Measurements from ENCODE around the gene DHPS.
"Not testable (repeated sequence)": the region's sequence is repeated elsewhere in the genome, so short reads cannot be mapped to it uniquely, and the experiment has no call there.

The DHPS gene

DNA sequence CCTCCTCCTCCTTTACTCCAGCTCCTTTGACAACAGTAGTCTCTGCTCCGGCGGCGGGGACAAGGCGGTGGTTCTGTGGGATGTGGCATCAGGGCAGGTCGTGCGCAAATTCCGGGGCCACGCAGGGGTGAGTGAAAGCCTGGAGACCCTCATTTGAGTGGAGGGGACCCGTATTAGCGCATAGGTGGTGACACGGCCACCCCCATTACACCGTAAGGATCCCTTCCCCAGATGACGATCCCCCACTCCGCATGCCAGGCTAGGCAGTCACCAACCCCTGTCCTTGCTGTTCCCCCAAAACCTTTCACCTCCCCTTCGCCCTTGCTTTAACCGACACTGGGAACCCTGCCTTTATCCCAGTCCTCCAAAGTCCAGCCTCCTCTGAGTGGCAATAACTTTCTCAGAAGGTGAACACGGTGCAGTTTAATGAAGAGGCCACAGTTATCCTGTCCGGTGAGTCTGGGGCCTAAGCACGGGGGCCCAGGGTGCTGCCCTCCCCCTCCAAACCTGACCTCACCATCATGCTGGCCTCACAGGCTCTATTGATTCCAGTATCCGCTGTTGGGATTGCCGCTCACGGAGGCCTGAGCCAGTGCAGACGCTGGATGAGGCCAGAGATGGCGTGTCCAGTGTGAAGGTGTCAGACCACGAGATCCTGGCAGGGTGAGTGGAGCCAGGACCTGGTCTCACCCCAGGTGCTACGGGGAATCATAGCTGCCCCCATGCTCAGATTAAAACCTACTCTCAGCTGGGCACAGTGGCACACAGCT, 11.3 kb downstream of the DHPS start:
- no peak for DNase-seq

DNA sequence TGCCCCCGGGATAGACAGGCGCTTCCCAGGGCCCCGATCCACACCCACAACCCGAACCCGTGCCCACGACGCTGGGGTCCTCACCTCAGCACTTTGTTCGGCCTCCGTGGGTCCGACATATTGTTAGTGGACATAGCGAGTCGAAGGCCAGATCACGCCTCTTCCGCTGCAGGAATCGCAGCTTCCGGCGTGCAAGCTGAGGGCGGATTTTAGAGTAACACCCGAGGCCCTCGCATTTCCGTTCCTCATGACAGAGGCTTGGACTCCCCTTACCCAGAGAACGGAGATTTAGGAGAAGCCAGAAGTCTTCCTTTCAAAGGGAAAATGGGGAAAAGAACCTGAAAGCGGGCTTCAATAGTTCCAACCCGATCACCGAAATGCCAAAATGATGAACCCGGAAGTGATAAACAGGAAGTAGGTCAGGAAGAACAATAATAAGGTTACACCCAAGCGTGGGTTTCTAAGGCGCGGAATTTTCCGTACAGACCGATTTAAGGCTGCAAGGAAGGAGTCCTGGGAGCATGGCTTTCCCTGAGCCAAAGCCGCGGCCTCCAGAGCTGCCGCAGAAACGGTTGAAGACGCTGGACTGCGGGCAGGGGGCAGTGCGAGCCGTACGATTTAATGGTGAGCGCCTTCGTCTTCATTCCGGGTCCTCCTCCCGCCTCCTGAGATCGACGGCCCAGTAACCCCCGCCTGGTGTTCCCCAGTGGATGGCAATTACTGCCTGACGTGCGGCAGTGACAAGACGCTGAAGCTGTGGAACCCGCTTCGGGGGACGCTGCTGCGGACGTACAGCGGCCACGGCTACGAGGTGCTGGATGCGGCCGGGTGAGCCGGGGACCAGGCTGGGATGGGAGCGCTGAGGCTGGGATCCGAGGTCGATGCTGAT, 12.2 kb downstream of the DHPS start:
- DNase-seq: peak; percentile 83

DNA sequence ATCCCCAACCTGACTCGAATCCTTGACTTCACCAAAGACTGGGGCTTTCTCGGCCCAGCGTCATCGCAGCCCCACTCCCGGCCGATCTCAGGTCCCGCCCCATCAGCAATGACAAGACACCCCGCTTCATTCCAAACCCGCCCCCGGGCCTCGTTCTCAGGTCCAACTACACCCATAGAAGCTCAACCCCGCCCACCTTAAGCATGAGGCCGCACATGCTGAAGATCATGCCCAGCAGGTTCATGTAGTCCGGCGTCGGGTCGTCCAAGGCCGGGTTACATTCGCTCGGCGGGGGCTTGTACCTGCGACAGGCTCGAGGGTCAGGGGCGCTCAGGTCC, 12.8 kb downstream of the DHPS start:
- DNase-seq: peak; percentile 85

DNA sequence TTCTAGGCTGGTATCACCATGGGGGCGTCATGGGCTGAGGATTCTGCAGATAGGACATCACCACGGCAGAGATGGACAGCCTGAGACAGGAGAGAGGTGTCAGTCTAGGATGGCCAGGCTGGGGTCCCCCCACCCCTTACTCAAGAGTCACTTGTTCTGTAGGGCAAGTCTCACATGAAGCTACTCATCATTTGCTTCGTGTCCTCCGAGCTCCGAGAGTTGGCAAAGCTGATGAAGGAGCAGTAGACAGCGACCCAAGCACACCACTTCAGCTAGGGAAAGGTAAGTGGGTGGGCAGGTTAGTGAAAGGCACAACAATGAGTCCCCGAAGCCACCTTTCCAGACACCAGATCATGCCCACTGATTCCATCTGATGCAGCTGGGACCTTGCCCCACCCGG, 13.3 kb downstream of the DHPS start:
- no peak for DNase-seq

DNA sequence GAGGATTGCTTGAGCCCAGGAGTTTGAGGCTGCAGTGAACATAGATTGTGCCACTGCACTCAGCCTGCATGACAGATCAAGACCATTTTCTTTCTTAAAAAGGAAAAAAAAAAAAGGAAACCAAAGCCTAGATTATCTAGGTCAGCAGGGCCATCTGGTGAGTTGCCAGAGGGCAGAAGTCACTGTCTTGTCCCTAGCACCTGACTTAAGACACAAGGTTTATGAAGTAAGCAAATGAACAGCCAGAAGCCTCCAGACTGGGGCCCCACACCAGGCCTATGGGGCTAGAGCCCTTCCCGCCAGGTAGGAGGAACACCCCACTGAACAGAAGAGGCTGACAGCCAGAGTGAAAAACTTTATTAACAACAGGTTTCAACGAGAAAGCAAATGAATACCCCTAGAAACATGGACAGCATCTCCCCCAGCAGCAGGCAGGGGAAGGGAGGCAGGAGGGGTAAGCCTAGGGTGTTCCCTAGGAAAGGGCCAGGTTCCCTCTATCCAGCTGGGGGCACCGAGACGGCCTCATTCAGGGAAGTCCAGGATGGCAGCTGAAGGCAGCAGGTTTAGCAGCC, 13.9 kb downstream of the DHPS start:
- DNase-seq: no peak

DNA sequence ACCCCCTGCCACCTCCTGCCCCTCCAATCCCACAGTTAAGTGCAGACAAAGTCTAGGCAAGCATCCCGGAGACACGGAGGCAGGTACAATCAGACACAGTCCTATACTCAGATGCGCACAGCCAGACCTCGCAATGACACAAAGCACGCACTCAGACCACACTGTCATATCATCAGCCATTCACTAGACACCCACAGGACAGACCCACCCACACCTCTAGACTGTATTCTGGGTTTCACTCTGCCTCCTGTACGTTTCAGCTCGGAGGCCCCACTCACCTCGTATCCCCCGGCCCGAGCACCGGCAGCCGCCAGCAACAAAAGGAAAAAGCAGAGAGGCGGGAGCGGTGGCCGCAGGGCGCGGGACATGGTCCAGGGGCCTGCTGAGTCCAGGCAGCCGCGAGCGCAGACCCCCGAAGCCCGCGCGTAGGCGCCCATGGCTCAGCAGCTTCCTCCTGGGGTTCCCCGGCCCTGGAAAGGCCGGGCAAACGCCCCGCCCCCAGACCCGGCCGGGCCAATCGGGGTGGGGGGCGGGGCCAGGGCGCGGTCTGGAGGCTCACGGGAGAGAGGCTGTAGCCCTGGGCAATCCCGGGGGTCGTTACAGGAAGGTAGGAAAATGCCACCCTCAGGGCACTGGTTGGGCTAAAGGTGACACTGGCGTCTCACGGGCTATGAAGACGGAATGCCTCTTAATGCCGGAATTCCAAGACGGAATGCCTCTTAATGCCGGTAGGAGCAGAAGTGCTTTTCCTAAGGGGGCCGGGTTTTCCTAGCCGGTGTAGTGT, 15.2 kb downstream of the DHPS start, which contains the start of the genes MAN2B1 and WDR83:
Gene MAN2B1, minus strand, starts transcription at position 478 of the 784 bp plus-strand sequence. Its CDS starts 41 bp downstream, at position 437.
Gene WDR83, plus strand, starts transcription at position 543 of the 784 bp plus-strand sequence. CDS start 2,984 bp downstream, outside the sequence.
- DNase-seq: peak; percentile 82

DNA sequence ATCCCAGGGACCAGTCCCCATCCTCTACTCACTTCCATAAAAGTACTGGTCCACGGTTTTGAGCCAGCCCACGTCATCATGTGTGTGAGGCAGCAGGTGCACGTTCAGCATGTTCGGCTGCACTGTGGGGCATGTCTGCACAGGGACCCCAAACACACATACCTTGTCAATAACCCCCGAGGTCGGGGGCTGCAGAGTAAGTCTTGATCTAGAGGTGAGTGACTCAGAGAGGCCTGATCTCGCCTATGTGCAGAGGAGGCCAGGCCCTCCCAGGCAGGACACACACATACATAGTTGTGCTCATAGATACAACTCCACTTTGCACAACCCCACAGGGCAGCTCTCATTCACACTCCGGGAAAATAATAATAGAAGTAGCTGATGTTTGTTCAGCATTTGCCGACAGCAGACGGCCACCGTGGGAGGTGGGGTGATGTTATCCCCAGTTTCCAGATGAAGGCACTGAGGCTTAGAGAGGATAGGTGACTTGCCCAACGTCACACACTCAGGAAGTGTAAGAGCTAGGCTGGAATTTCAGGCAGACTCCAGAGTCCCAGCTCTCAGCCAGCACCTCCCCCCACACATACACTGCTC, 15.9 kb downstream of the DHPS start:
- DNase-seq: no peak

DNA sequence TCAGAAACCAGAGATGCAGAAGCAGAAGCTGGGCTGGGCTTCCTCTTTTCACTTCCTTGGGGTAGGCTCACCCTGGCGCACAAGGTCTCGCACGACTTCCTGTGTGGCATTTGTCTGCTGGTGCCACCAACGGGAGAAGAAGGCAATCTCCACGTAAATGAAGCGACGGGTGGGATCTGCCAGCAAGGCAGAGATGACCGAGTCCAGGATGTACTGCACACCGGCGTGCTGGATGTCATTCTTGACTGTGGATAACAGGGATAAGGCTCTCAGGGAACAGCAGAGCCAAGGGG, 16.5 kb downstream of the DHPS start:
- peak; percentile 65 for DNase-seq

DNA sequence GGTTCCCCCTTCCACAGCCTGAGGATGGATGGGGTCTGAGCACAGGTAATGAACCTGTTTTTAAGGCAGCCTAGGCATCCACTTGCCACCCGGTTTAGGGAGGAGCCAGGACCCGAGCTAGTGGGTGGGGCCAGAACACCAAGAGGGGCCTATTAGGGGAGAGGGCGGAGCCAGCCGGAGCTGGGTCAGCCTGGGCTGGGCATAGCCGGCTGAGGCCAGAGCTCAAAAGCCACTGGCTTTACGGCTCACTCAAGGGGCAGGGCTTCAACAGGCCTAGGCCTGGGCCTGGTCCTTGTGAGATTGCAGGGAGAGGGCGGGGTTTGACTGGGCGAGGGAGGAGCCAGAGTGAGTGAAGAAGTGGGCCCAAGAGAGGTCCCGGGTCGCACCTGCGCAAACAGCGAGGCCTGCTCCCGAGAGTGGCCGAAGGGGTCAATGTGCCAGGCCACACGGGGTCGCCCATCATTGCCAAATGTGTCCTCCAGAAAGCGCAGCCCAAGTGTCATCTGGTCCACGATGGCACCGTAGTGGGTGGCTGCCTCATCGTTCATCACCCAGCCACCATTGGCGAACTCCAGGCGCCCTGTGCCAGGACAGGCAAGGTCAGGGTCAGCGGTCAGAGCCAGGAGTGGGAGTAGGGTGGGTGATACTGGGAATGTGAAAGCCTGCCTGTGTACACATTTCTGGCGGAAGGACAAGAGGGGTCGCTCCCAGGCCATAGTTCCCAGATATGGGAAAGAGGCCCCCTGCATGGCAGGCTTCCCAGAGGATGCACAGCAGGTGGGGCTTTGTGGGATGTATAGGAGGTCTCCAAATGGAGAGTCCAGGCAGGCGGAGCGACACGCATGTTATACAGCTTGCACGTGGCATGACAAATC, 17.0 kb downstream of the DHPS start:
- DNase-seq: no peak

DNA sequence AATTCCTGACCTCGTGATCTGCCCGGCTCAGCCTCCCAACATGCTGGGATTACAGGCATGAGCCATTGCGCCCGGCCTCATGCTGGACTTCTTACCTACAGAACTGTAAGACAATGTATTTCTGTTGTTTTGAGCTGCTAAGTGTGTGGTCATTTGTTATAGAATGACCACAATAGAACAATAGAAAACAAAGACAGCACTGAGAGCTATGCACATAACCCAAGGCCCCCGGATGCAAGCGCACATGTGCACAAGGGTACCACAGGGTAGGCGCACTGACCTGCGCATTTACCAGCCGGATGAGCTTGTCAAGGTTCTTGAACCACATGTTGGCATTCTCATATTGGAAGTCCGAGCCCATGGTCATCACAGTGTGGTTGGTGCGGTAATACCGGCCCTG, 20.7 kb downstream of the DHPS start:
- DNase-seq: no peak

DNA sequence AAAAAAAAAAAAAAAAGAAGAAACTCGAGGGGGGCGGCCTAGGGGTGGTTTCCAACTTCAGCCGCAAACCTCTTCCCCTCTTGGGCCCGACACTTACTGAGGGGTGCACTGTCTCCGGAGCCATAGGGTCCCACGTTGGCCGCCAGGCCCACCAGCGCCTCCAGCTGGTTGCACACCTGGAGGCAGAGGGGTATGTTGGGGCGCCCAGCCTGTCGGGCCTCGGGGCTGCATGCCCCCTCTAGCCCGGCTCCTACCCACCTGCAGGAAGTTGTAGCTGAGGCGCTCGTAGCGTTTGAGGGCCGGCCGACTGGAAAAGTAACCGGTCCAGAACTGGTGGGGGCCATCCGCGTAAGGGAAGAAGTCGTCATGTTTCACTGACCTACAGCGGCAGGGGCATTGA, 23.7 kb downstream of the DHPS start:
- DNase-seq: no peak

DNA sequence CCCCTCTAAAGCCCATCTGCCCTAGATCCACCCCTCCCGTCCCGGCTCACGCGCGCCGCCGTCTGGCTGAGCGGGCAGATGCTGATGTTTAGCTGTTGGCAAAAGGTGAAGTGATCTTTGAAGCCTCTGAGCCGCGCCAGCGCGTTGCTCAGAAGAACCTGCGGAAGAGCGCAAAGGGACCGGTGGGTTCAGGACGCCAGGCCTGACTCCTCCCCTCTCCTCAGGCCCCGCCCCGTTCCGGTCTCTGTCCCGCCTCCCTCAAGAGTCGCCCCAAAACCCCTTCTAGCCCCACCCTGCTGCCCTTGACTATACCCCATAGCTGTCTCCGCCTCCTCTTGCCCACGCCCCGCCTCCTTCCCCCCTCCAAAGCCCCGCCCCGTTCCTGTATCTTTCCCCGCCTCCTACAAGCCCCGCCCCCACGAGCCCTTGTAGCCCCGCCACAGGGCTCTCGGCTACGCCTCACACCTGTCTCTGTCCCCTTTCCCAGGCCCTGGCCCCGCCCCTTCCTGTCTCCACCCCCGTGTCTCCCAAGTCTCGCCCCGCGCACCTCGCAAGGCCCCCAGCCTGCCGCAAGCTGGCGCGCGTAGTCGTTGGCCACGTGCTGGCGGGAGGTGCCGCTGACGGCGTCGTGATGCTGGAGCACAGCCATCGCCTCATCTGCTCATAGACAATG, 24.6 kb downstream of the DHPS start:
- no peak for DNase-seq

DNA sequence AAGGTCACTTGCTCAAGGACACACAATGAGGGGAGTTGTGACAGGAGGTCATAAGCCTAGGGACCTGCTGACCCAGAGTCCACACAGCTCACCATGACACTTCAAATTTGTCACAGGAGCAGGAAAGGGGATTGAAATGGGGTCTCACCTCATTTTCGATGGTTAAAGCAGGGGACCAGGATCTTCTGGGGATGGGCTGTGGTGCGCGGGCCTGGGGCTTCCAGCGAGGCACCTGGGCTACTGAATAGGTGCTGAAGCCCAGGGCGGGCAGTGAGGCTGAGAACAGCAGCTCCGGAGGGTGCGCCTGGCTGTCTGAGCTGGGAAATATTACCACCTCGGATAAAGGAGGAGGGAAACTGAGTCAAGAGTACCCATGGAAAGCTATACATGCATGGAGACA, 26.1 kb downstream of the DHPS start:
- DNase-seq: no peak

DNA sequence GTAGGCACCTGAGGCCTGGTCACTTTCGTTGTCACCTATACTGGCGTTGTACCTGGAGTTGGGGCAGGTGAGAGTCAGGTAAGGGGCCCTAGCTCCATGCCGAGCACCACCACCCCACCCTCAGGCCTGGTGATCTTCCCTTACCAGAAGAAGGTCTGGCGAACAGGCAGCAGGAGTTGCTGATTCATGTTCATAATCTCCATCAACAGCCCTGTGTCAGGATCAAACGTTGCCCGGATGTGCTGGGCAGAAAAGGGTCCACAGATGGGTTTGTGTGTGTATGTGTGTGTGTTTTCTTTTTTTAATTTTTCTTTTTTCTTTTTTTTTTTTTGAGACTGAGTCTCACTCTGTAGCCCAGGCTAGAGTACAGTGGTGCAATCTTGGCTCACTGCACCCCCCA, 29.5 kb downstream of the DHPS start:
- DNase-seq: no peak

DNA sequence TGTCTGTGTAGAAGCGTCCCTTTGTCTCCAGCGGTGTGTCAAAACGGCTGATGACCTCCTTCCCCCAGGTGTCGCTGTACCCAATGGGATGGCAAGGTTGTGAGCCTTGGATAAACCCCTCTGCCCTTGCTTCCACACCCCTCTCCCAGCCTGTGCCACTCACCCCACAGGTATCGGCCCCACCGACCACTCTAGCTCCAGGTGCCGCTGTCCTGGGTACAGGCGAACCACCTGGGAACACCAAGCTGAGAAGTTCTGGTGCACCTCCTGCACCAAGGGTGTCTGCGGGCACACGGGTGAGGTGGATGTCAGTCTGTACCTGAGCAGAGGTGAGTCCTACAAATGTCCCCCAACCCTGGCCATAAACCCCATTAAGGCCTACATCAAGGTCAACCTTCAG, 31.7 kb downstream of the DHPS start:
- DNase-seq: no peak

DNA sequence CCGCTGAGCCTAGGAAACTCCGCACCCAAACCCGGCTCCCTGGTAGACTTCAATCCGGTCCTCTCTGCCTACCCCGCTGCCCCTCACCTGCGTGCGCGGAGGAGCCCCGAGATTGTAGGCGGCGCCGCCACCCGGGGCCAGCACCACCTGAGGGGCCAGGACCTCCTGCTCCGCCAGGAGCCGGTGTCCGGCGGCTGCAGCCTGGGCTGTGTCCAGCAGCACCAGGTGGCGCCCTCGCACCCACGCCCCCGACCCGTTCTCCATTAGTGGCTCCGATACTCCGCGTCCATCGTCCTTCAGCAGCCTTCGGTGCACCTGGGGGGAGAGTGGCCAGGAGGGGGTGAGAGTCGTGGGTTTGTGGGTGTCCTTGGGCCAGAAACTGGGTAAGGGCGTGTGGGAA, 33.6 kb downstream of the DHPS start:
- DNase-seq: no peak

DNA sequence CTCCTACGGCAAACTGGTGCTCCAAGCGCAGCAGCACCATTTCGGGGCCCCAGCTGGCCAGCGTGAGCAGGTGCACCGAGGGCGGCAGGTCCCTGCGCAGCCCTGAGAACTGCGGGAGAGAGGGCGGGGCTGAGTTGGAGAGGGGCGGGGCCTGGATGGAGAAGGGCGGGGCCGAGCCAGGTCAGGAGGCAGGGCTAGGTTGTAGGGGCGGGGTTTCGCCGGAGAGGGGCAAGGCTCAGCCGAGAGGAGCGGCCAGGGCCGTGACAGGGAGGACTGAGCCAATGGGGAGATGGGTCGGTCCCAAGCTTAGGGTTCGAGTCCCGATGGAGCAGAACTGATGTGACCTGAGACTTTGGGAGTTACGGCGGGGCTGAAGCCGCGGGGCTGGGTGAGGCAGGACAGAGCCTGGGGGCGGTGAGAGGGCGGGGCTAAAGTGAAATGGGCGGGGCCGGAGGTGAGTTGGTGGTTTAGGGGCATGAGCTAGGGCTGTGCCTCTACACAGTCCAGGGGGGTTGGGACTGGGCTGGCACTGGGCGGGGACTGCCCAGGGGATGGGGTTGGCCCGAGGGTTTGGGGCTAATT, 34.1 kb downstream of the DHPS start:
- peak; percentile 39 for DNase-seq

DNA sequence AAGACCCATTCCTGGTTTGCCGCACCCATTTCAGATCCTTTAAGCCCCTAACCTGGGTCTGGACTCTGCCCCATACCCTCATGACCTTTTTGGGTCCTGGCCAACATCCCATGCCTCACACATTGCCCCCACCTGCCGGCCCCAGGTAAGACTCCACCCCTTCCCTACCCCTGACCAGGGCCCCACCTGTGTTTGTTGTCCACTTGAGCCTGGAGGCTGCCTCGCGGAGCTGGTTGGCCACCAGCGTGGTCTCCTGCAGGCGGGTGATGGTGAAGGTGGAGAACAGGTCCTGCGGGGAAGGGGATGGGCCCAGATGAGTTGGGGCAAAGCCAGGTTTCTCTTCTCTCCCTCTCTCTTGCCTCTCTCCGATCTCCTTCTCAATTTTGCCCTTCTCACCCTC, 34.6 kb downstream of the DHPS start:
- DNase-seq: no peak

DNA sequence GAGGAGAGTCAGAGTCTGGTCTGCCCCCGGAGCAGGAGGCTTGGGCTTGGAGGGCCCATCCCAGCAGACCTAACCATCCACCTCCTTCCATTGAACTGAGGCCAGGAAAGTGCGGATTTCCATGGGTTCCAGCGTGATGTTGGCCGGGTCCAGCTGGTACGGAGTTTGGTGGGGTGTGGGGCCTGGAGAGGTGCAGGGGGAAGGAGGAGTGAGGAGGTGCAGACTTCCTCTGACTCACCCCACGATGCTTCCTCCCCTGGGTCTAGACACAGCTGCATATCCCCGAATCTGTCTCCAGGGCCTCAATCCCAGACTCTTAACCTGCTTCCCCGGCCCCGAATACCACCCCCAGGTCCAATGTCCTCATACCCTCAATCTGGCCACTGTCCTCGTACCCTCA, 35.1 kb downstream of the DHPS start:
- DNase-seq: no peak

DNA sequence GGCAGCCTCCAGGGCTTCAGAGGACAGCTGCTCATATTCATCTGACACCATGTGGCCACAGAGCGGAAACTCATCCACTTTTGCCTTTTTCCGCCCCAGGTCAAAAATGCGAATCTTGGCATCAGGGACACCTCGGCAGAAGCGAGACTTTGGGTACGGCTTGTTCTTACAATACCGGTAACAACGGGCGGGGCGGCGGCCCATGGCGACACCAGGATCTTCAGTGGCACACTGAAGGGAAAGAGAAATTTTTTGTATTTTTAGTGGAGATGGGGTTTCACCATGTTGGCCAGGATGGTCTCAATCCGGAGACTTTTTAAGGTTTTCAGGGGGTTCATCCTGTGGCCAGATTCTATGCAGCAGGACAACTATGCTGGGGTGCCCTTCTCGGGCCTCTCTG, 38.0 kb downstream of the DHPS start:
- not testable (repeated sequence) for DNase-seq

DNA sequence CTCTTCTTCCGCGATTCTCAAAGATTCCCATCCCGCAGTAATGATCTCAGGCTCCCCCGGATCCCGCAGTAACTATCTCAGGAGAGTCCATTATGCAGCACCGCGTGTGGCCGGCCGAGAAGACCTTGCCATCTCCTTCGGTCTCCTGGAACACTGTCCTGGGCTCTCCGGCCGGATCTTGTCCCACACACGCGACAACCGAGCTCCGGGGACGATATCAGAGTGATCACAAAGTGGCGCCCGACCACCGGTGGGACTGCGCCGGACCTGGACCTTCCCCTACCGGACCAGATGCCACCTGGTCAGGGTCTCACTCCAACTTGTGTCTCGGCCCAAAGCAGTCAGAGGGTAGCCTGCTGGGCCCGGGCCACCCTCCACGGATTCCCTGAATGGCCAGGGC, 39.2 kb downstream of the DHPS start:
- no peak for DNase-seq
